SK-N-MC (cell line): ENCODE data around the gene DSTN.

Source experiments
- DNase-seq: peaks from one replicate; pipeline ENCODE4 v3.0.0-alpha.2; 2011; ENCODE audit warnings: low read depth, low spot score
- H3K27ac ChIP-seq: fragments of 200-600 bp; sonication (generic); 2 replicates; pipeline ENCODE4 v1.5.1; 2016; ENCODE audit warnings: mixed run types
- H3K36me3 ChIP-seq: fragments of 200-600 bp; sonication (generic); 2 replicates; pipeline ENCODE4 v1.6.1; 2017; ENCODE audit warnings: antibody characterized with exemption, low read length, mixed read lengths; ENCODE audit not compliant: insufficient read depth
- H3K4me3 ChIP-seq: fragments of 200-600 bp; sonication (generic); 2 replicates; pipeline ENCODE4 v1.5.1; 2016
- H3K9ac ChIP-seq: fragments of 200-600 bp; sonication (generic); 2 replicates; pipeline ENCODE4 v1.8.0; 2017; ENCODE audit warnings: mixed run types, mixed read lengths; ENCODE audit not compliant: insufficient read length
- H3K9me3 ChIP-seq: fragments of 200-600 bp; sonication (generic); 2 replicates; pipeline ENCODE4 v1.6.1; 2017; ENCODE audit warnings: low read depth, mild to moderate bottlenecking, antibody characterized with exemption, low read length, moderate library complexity, mixed read lengths
- EZH2 ChIP-seq: fragments of 200-600 bp; sonication (generic); IDR thresholded peaks from one replicate; pipeline ENCODE4 v1.6.1; 2017; ENCODE audit warnings: antibody characterized with exemption
- FOXP2 ChIP-seq: optimal IDR thresholded peaks from 2 replicates; pipeline ENCODE3; 2011; ENCODE audit warnings: mild to moderate bottlenecking, moderate library complexity; ENCODE audit not compliant: insufficient read depth; ENCODE audit errors: extremely low read length, control extremely low read depth
- POLR2AphosphoS5 ChIP-seq: IDR thresholded peaks from 2 replicates; pipeline ENCODE4 v1.6.1; 2012; ENCODE audit warnings: mild to moderate bottlenecking, low read depth, low read length, borderline replicate concordance

The DSTN gene

DNA sequence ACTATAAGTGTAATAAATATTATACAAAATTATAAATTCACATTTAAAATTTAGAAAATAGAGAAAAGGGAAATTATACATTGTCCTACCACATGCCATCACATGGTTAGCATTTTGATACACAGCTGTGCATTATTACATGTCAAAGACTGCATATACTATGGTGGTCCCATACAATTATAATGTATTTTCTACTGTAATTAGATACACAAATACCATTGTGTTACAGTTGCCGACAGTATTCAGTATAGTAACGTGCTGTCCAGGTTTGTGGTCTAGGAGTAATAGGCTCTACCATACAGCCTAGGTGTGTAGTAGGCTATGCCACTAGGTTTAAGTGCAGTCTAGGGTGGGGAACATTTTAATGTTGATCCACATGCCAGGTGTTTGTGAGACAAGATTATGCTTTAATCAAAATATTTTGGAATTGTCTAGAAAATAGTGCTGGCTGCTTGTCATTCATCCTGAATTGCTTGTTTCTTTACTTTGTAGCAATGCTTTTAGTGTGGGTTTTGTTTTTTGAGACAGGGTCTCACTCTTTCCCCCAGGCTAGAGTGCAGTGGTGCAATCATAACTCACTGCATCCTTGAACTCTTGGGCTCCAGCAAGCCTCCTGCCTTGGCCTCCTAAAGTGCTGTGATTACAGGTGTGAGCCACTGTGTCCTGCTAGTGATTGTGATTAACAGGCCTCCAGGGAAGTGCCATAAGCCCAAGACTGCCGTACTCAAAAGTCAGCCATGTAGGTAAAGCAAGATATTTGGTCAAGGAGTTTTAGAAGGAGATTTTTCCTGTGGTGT, 39.0 kb downstream of the DSTN start:
- Histone ChIP-seq H3K36me3 (peaks cover 18% of the 10 kb centered on the region), H3K9me3 (no peaks in the 10 kb centered on the region), H3K4me3 (no peak overlapping the region), H3K9ac (no peak overlapping the region), H3K27ac (no peak overlapping the region)
- no peak for DNase-seq
- no peak for TF ChIP-seq EZH2

DNA sequence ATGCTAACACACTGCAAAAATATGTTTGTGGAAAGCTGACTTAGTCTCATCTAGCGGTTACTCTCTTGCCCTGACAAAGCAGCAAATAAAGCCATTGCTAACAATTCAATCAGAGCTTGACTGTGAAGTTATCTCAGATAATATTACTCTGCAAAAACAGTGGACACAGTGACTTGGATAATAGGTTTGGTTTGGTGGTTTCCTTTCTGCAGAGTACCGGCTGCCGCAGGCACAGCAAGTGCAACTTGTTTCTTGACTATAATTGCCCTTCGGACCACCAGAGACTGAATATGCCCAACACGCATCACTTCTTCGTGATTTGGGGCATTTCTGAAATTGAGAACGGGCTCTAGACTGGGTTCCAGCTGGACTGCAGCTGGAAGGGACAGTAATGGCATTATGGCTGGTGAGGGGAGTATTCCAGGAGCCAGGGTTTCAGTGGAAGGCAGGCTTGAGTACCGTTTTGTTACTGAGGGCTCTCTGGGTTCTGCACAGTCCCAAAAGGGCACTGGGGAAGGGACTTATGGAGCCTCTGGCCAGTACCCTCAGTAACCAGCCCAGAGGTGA, 40.0 kb downstream of the DSTN start:
- Histone ChIP-seq H3K4me3 (no peak overlapping the region), H3K9ac (no peak overlapping the region), H3K9me3 (no peaks in the 10 kb centered on the region), H3K27ac (0 out of 2 replicates have a peak overlapping the region, but pooled peaks have one; percentile 26), H3K36me3 (peaks cover 9% of the 10 kb centered on the region)
- TF ChIP-seq FOXP2 (no peak), POLR2AphosphoS5 (no peak), EZH2 (no peak)
- DNase-seq = no peak

DNA sequence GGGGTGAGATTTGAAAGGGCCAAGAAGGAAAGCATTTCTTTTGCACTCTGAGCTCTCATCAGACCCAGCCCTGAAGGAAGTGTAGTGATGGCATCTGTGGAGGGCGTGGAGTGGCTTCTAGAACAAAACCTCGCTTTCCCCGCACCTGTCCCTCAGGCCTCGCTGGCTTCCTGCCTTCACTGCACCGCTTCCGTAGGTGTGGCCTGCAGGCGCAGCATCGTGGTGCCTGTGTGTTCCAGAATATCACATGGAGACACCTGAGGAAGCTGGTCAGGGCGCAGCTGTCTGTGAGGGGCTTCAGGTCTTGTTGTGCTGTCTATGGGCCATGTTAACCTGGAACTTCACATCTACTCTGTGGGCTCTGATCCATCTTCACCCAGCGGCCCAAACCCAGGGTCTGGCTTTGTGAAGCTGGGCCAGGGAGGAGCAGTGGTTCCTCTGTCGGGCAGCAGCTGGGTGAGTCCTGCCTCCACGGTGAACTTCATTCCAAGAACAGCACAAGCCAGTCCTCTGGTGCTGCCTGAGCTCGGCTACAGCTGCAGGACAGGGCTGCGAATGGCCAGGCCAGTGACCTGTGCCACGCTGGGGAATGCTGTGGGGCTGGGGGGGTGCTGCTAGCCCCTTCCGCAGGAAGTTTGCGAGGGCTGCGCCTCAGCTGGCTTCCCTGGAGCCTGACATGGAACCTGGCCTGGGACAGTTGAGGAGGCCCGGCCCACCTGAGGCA, 40.9 kb downstream of the DSTN start:
- 0 out of 2 replicates have a peak overlapping the region, but pooled peaks have one; percentile 26 for H3K27ac ChIP-seq
- DNase-seq = no peak
- H3K4me3 ChIP-seq = no peak overlapping the region
- H3K36me3 ChIP-seq = peaks cover 9% of the 10 kb centered on the region; the same call in 1 of the 2 replicates
- no peak overlapping the region for H3K9ac ChIP-seq
- no peaks in the 10 kb centered on the region for H3K9me3 ChIP-seq
- TF ChIP-seq EZH2 (no peak), FOXP2 (no peak), POLR2AphosphoS5 (no peak; the same call in 1 of the 2 replicates)

DNA sequence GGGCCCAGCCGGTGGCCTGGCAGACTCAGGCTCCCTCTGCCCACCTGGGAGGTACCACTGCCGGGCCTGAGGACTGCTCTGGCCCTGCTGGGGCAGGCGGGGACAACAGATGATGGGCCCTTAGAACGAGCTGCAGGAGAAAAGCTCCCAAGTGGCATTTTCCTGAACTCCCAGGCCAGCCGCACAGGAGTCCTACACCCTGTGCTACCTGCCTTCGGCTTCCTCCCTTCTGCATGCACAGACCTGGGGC, 41.3 kb downstream of the DSTN start:
- Histone ChIP-seq H3K36me3 (peaks cover 9% of the 10 kb centered on the region; the same call in 1 of the 2 replicates), H3K27ac (no peak overlapping the region), H3K9ac (no peak overlapping the region), H3K9me3 (no peaks in the 10 kb centered on the region), H3K4me3 (no peak overlapping the region)
- TF ChIP-seq POLR2AphosphoS5 = no peak
- no peak for TF ChIP-seq FOXP2
- TF ChIP-seq EZH2 = no peak
- no peak for DNase-seq

DNA sequence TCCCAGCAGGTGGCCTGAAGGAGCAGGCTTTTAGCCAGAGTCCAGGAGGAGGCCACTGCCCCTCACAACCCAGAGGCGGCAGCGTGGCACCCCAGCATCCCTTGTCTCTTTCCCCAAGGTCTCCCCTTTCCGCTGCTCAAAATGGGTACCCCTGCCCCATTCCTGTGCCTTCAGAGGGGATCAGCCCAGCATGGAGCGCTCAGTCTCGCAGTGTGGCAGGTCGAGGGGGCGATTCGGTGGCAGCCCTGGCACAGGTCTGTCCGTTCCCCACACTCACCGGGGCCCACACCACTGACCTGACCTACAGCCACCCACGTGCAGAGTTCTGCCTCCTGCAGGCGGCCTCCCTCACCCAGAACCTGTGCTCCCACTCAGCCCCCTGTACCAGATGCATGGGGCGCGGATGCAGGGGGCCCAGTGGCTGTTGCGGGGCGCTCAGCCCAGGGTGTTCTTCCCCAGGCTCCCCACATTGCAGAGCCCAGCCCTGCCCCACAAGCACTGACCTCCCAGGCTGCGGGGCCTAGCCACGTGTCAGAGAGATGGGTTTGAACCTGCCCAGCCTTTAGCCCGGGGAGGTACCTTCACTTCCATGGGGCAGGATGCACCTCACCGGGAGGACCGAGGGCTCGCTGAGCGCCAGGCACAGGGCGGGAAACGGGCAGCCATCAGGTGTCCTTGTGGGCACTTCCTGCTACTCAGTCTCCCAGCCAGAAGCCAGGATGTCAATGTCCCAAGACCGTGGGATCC, 41.8 kb downstream of the DSTN start:
- no peak for TF ChIP-seq FOXP2
- TF ChIP-seq POLR2AphosphoS5 = no peak
- no peak for TF ChIP-seq EZH2
- no peak overlapping the region for H3K27ac ChIP-seq
- no peak overlapping the region for H3K9ac ChIP-seq
- peaks cover 9% of the 10 kb centered on the region; the same call in 1 of the 2 replicates for H3K36me3 ChIP-seq
- no peak for DNase-seq
- H3K9me3 ChIP-seq = no peaks in the 10 kb centered on the region
- H3K4me3 ChIP-seq = no peak overlapping the region

DNA sequence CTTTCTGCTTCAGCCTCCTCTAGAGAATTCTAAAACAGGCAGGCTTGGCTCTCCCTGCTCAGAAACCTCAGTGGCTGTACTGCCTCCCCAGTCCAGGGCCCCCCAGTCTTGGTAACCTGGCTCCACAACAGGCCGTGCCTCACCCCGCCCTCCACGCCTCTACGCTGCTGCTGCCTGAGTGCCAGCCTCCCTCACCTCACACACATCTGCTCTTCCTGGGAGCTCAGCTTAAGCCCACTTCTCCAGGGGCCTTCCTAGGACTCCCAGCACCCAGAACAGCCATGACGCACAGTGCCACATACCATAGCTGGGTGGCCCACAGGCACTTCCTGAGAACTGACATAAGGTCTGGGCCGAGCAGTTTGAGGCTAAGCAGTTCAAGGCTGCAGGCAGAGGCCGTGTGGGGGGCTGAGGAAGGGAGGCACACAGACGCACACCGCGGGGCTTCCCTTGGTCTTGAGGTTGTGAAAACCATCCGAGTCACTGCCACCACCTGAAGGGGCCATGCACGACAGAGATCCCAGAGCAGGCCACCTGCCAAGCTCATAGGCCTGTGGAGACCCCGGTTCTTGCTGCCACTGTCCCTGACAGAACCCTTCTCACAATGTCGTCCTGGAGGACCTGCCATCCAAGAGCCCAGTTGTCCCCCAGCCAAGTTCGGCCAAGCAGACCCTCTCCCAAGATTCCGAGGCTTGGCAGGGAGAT, 42.6 kb downstream of the DSTN start:
- 0 out of 2 replicates have a peak overlapping the region, but pooled peaks have one; percentile 15 for H3K27ac ChIP-seq
- DNase-seq = no peak
- TF ChIP-seq POLR2AphosphoS5 (no peak), EZH2 (no peak), FOXP2 (no peak)

DNA sequence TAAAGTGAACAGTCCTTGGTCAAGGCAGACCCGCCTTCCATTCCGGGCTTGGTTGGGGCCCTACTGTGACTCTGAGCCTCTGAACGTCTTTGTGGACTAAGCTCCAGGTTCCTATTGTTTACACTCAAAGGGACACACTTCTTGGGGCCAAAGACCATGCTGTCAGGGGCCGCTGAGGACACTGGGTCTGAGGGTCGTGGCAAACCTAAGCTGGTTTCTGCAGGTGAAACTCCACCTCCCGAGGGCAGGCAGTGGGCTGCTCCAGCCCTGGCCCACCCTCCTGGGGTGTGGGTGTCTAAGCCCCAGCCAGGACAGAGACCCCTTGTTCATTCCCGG, 43.1 kb downstream of the DSTN start:
- Histone ChIP-seq H3K4me3 (no peak overlapping the region), H3K36me3 (peaks cover 2% of the 10 kb centered on the region; the same call in 1 of the 2 replicates), H3K9me3 (no peaks in the 10 kb centered on the region), H3K9ac (no peak overlapping the region), H3K27ac (0 out of 2 replicates have a peak overlapping the region, but pooled peaks have one; percentile 15)
- no peak for DNase-seq
- TF ChIP-seq EZH2 (no peak), FOXP2 (no peak), POLR2AphosphoS5 (no peak)

More for the DNA sequence above, 42.6 kb downstream of the DSTN start:
- Histone ChIP-seq H3K9me3 (no peaks in the 10 kb centered on the region), H3K36me3 (peaks cover 7% of the 10 kb centered on the region; the same call in 1 of the 2 replicates), H3K9ac (no peak overlapping the region), H3K4me3 (no peak overlapping the region)
